Measurements from ENCODE around the gene CDH13.
A peak's percentile ranks its signal among the peaks of the same experiment; 100 is the strongest.

Gene CDH13

DNA sequence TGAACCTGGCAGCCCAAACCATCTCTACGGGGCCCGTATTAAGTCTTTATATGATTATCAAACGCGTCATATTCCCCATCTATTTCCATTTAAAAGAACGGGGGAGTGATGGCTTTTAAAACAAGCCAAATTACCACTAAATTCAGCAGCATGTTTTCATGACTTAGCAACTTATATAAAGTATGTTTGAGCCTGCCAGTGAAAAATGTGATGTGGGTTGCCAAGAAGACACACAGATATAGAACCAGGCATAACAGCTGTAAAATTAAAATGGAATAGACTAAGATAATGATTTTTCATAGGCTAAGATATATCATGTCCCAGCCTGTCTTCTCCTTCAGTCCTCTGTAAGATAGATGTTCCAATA is 1136.2 kb downstream of the CDH13 start:
- no peak overlapping the region for H3K4me3 ChIP-seq (ENCODE audit: low read length)
- no peak for DNase-seq (ENCODE audit: low read depth, low spot score)

DNA sequence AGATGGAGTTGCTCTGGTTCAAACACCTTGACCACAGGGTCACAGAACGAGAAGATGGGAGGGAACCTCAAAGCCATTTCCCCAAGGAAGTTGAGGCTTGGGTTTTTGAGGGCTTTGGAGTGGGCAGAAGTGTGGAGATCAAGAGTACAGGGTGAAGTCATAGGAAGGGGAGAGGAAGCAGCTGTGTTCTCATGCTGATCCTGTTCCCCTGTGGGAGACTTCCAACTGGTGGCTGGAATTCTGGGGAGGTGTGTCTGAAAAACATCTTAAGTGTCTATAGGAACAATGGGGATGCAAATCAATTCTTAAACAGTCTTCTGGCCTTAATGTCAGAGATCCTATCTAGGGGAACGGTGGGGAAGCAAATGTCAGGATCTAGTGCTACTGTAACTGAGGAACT is 1142.2 kb downstream of the CDH13 start:
- DNase-seq (ENCODE audit: low read depth, low spot score) = no peak
- no peak overlapping the region for H3K4me3 ChIP-seq (ENCODE audit: low read length)

DNA sequence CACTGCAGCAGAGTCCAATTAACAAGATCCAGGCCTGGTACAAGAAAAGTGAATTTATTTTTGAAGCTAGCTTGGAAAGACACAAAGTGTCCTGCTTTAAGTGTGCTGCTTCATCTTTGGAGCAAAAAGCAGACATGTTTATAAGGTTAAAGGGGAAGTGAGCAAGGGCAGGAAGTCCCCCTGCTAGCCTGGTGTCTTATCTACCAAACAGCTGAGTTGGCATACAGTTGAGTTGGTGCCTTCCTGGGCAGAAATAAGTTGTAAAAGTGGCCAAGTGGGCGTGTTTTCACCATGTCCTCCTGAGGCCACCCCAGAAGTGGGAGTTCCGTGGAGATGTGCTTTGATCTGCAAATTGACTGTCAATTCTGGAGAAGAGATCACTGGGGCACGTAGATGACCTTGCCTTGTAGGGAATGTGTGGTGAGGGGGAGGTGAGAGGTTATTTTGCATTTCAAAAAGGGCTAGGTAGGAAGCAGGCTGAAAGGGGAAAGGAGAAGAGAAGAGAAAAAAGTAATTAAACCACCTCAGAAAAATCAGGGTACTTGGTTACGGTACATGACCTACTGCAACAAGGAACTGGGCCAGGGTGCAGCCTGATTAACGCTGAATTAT is 1142.7 kb downstream of the CDH13 start:
- DNase-seq (ENCODE audit: low read depth, low spot score) = peak; percentile 19
- H3K4me3 ChIP-seq (ENCODE audit: low read length) = no peak overlapping the region

DNA sequence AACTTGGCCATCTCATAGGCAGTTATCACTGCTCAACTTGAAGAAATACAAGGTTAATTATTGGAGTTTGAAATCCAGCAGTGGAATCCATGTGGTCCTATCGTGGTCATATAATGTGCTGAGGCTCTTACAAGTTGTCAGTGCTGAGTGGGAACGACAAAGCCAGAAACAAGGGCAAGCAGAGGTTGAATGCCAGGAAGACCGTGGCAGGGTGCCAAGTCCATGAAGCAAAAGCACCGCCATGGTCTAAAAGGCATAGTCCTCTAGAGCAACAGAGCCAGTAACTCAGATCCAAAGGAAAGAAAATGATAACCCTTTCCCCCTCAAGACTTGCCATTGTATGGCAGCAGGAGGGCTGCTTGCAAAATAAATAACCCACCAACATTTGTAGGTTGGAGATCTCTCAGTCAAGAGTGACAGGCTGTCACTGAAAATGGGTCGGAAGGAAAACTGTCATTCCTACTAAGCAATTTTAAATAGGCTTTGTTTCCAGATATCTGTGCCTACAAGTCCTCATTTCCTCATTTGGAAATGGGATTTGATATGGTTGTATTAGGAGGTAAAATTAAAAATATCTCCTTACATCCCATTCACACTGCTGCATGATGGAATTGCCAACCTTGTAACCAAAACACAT is 1144.7 kb downstream of the CDH13 start:
- H3K4me3 ChIP-seq (ENCODE audit: low read length) = no peak overlapping the region
- DNase-seq (ENCODE audit: low read depth, low spot score) = no peak

DNA sequence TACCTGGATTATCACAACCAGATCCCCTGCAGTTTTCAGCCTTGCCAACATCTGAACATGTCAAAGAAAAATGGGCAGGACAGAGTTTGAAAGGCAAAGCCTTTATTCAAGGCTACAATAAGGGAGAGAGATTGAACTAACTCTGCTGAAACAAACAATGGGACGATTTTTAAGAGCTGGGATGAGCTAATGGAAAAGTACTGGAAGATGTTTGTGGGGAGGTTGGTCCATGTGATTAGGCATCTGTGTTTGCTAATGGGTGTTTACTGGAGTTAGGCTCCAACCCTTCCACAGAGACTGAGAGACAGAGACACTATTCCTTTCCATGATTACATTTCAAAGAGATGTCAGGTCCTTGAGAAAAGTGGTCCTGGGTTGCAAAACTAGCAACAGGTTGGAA is 1146.0 kb downstream of the CDH13 start:
- no peak for DNase-seq (ENCODE audit: low read depth, low spot score)
- H3K4me3 ChIP-seq (ENCODE audit: low read length) = no peak overlapping the region

DNA sequence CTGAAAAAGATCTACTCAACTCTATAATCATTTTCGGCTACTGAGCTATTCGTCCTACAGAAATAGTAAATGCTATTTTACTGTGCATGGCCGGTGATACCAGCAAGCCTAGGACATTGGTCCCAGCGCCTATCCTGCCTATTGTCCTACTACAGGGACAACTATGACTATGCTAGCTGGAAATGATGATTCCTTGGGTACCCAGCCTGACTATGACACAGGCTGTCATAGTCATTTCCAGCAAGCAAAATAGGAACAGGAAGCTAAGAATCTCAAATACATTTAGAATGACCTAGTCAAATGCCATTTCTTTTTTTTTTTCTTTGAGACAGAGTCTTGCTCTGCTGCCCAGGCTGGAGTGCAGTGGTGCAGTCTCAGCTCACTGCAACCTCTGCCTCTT is 1147.3 kb downstream of the CDH13 start:
- no peak for DNase-seq (ENCODE audit: low read depth, low spot score)
- no peak overlapping the region for H3K4me3 ChIP-seq (ENCODE audit: low read length)

DNA sequence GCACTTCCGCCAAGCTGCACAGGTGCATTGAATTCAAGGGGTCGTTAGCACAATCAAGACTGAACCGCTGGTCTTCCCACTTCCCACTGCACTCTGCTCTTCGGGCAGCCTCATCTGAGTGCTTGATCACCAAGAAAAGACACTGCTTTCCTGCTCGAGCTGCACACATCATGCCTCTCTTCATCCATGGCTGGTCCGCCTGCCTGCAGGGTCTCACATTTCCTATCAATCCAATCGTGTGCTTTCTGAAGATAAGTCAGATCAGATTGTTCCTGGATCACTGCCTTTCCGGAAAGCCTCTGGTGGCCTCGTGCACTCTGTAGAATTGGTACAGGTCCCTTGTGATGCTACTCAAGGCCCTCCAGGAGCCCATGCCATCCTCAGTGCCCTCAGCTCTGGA is 1150.2 kb downstream of the CDH13 start:
- no peak overlapping the region for H3K4me3 ChIP-seq (ENCODE audit: low read length)
- no peak for DNase-seq (ENCODE audit: low read depth, low spot score)

DNA sequence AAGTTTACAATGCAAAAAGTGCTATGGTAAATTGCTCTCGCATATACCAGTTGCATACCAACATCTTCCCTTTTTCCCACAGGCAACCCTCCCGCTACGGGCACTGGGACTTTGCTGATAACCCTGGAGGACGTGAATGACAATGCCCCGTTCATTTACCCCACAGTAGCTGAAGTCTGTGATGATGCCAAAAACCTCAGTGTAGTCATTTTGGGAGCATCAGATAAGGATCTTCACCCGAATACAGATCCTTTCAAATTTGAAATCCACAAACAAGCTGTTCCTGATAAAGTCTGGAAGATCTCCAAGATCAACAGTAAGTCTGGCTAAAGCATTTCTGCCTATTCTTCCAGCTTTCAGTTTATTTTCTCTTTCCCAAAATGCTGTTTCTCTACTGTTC is 1153.1 kb downstream of the CDH13 start:
- no peak for DNase-seq (ENCODE audit: low read depth, low spot score)
- H3K4me3 ChIP-seq (ENCODE audit: low read length) = no peak overlapping the region

DNA sequence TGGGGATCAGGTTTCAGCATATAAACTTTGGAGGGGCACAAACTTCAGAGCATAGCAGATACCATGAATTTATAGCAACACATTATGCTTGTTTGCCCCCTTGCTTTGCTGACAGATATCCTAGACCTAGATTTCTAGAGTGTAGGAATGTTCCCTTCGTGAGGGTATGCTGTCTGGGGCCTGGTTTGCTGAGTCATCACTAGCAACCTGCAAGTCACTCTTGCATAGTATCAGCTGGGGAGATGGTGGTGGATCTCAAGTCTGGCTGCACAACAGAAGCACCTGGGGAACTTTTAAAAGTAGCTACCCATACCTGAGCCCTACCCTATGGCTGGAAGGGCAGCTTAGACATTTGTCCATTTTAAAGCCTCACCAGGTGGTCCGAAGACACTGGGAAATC is 1158.7 kb downstream of the CDH13 start:
- no peak for DNase-seq (ENCODE audit: low read depth, low spot score)
- no peak overlapping the region for H3K4me3 ChIP-seq (ENCODE audit: low read length)

DNA sequence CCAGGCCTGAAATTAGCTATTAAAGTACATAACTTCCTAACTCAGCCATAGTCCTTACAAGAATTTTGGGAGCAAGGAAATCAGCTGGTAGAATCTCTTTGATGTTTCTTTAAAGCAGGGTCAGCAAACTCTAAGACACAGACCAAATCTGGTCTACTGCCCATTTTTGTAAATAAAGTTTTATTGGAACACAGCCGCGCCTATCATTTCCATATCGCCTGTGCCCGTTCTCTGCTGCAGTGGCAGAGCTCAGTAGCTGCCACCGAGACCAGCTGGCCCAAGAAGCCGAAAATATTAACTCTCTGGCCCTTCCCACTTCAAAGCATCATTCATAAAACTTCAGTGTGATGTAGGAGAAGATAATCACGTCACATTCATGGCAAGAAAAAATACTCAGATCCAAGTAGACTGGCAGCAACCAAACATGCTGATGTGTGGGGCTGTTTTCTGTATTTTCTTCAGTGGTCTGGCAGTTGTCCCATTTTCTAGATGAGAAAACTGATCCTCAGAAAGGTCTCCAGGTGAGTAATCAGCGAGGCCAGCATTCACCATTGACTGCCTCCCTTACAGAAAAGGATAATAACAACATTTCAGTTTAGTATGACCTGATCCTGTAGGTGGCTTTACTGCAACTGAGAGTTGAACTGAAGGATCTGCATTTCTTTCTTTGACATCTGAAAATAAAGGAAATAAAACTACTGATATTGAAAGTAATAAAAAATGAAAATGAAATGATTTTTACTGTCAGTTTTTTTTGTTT is 1163.1 kb downstream of the CDH13 start:
- no peak for DNase-seq (ENCODE audit: low read depth, low spot score)
- no peak overlapping the region for H3K4me3 ChIP-seq (ENCODE audit: low read length)

DNA sequence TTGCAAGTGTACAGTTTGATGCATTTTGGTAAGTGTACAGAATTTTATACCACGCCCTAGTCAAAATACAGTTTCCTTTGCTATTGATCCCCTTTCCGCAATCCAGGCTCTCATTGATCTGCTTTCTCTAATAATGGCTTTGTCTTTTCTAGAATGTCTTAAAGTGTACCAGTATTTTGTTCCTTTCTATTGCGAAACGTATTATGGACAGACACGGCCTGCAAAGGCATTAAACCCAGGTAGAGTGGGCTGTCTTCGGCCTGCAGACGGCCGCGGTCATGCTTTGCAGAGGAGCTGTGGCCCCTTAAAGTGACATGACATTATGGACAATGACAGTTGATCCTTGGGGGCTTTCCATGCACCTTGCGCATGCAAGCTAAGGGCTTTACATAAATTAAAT is 1165.1 kb downstream of the CDH13 start:
- H3K4me3 ChIP-seq (ENCODE audit: low read length) = no peak overlapping the region
- DNase-seq (ENCODE audit: low read depth, low spot score) = no peak

DNA sequence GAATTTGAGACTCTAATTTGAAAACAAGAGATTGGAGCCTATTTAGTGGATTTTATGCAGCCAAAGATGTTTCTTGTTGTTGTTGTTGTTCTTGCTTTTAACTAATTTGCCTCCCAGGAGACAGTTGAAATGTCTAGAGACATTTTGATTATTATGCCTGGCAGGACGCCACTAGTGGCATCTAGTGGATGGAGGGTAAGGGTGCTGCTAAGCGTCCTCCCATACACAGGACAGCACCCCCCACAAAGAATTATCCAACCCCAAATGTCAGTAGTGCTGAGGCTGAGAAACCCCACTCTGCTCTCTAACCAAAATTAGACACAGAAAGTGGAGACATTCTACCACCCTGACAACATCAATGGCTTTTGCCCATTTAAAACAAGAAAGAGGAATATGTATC is 1165.6 kb downstream of the CDH13 start:
- DNase-seq (ENCODE audit: low read depth, low spot score) = no peak

DNA sequence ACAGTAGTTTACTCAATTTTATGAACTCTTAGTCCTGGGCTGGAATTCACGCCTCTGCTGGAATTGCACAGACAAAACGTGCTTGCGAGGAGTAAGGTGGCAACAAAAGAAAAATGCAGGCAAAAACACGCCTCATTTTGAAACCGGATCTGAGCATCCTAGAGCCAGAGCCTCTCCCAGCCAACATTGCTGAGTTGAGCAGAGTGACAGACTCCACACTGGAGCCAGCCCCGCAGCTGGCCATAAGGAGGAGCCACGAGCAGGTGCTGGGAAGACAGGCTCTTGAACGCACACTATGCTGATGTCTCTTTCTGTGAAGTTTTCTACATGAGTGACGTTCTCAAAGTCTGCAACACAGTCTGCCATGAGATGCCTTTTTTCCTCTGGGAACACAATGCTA is 1166.4 kb downstream of the CDH13 start:
- no peak for DNase-seq (ENCODE audit: low read depth, low spot score)

More for the DNA sequence above, 1165.6 kb downstream of the CDH13 start:
- H3K4me3 ChIP-seq (ENCODE audit: low read length) = no peak overlapping the region

DNA sequence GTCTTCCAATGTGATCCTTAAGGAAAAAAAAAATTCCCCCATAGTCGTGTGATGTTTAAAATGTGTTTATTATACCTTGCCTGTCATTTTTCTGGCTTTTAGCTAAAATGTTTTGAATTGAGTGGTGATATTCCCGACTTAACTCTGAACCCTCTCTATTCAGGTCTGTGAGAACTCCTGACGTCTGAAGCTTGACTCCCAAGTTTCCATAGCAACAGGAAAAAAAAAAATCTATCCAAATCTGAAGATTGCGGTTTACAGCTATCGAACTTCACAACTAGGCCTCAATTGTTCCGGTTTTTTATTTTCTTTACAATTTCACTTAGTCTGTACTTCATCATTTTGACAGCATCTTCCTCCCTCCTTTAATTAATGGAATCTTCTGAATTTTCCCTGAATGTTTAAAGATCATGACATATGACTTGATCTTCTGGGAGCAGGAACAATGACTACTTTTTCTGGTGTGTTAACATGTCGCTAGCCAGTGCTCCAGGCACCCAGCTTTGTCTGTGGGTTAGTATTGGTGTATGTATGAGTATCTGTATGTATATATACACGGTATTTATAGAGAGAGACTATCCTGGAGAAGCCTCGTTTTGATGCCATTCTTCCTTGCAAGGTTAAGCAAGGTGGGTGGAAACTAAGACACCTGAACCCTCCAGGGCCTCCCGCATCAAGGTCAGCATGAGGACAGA is 1168.2 kb downstream of the CDH13 start:
- H3K4me3 ChIP-seq (ENCODE audit: low read length) = no peak overlapping the region
- DNase-seq (ENCODE audit: low read depth, low spot score) = no peak

More for the DNA sequence above, 1166.4 kb downstream of the CDH13 start:
- H3K4me3 ChIP-seq (ENCODE audit: low read length) = no peak overlapping the region

DNA sequence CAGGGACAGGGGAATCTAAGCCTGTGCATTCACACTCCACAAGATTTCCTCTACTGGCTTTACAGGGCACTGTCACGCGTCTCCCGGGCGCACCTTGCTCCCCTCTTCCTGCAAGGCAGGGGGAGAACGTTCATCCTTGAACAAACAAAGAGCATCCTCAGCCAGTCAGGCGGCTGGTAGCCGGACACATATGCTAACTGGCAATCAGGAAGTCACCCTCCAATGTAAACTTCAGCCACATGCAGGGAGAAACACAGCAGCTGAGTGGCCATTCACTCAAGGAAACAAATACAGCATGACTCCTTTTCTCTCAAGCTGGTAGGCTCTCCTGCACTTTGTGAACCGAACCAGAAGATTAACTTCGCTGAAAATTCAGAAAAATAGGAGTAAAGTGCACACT is 1170.2 kb downstream of the CDH13 start:
- DNase-seq (ENCODE audit: low read depth, low spot score) = no peak
- no peak overlapping the region for H3K4me3 ChIP-seq (ENCODE audit: low read length)

DNA sequence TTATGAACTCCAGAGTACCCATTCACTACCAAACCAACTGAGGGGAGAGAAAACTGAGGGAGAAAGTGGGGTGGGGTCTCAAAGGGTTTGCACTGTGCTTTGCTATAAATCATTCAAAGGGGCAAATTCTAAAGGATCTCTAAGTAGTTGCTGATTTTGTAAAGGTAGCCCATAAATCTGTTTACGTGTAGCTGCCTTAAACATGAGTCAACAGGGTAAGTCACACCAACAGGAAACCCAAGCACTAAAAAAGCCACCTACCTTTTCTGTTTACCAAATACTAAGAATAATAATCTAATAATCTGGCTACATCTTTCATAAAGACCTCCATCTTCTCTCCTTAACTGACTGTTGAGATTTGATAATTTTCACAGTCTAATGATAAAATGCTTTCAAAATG is 1172.6 kb downstream of the CDH13 start:
- no peak for DNase-seq (ENCODE audit: low read depth, low spot score)
- H3K4me3 ChIP-seq (ENCODE audit: low read length) = no peak overlapping the region

DNA sequence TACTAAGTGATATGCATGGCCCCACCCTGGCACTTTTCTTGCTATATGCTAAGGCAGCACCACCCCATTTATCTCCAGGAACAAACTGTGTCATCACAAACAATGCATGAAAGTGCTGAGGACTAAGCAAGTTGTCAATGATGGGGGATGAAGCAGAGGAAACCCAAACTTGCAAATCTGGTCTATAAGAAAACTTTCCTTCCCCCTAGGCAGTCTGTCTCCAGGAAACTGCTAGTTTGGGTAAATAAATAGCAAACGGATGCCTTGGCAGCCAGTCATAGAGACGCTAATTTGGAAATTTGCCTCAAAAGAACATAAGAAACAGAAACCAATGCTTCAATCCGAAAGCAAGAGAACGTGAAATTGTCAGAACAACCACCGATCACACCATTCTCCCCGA is 1175.4 kb downstream of the CDH13 start:
- no peak for DNase-seq (ENCODE audit: low read depth, low spot score)
- no peak overlapping the region for H3K4me3 ChIP-seq (ENCODE audit: low read length)

DNA sequence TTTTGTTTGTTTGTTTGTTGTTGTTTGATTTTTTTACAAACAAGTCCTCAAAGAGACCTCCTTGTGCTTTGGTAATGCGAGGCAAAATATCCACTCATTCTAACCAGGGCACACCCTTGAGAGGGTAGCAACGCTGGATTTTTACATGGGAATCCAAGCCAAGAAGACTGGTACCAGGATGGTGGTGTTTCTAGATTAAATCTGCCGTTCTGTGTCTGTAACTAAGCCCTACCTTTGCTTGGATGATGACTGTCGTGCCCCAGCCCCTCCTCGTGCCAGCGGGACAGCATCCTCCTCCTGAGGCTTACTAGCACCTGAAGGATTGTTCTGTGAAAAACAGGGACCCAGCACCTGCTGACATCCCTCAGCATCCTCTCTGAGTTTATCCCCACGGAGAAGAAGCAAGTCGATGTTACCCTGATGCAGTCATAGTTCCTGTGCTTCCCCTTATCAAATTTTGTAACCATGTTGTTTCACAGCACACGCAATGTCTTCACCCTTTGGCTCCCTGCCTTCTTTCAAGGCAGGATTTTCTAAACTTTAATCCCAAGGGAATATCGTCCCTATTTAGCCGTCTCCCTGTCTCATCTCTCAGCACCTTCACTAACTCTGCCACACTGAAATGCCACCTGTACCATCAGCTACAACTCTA is 1175.9 kb downstream of the CDH13 start:
- DNase-seq (ENCODE audit: low read depth, low spot score) = no peak

DNA sequence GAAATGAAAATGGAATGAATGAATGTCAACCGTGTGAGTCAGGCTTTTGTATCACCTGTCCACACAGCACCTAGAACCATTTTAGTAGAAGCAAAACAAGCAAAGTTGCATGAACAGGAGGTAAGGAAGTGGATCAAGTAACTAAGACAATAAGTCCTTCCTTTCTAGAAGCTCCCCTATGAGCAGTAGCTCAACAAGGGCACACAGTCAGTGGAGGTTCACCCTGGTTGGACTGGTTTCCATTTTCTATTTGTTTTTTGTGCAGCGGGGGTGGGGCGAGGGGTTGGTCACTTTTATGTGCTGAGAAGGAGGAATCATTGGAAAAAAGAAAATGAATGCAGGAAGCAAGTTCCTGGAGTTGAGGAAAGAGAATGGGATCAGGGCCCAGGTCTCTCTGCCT is 1177.0 kb downstream of the CDH13 start:
- DNase-seq (ENCODE audit: low read depth, low spot score) = no peak

More for the DNA sequence above, 1175.9 kb downstream of the CDH13 start:
- H3K4me3 ChIP-seq (ENCODE audit: low read length) = no peak overlapping the region

DNA sequence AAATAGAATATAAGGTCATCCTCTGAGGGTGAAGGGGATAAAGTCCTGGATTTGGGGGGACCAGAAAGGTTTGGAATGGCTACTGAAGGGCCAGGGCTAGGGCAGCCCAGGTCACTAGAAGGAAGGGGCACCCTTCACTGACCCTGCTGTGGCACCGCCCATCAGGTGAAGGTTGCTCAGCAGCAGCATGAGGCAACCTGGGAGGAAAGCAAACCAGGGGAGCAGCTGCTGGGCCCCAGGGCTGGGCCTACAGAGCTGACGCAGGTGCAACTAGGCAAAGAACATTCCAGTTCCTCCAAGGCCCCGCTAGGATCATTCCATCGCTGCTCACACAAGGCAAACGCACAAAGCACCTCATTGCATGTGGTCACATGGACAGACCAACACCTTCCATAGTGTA is 1177.6 kb downstream of the CDH13 start:
- no peak overlapping the region for H3K4me3 ChIP-seq (ENCODE audit: low read length)

More for the DNA sequence above, 1177.0 kb downstream of the CDH13 start:
- H3K4me3 ChIP-seq (ENCODE audit: low read length) = no peak overlapping the region

More for the DNA sequence above, 1177.6 kb downstream of the CDH13 start:
- no peak for DNase-seq (ENCODE audit: low read depth, low spot score)
